B cell (primary cell): ENCODE data around the gene TPRN. TPM values are rescaled to one million over a fixed set of nuclear protein-coding genes. Genes with fewer than 3 reads are reported as not detected.

Source experiments
- ATAC-seq: fragments of 200-7000 bp; cut with Tn5 transposase; one replicate; pipeline ENCODE4 v1.10.0; 2021; ENCODE audit warnings: low read depth, mild to moderate bottlenecking, moderate number of reproducible peaks, moderate library complexity
- CTCF ChIA-PET: fragments of 350-600 bp; sonication (Branson Sonifier 250); formaldehyde crosslinking; loops from one replicate; lab custom pipeline; 2021; ENCODE audit warnings: antibody characterized with exemption, inconsistent platforms; lab: Charles Lee
- POLR2A ChIA-PET: fragments of 350-600 bp; sonication (Branson Sonifier 250); formaldehyde crosslinking; loops from one replicate; lab custom pipeline; 2021; ENCODE audit warnings: antibody characterized with exemption; lab: Charles Lee
- DNase-seq: peaks from one replicate; pipeline ENCODE4 v3.0.0; 2013
- H2AFZ ChIP-seq: 2 replicates; pipeline ENCODE4 v1.6.1; 2012; ENCODE audit warnings: mild to moderate bottlenecking, low read depth, low read length; ENCODE audit not compliant: insufficient read depth, poor library complexity, severe bottlenecking
- H3K27ac ChIP-seq, 2 donors: 1 replicate in 1 of 2; 2 replicates in 1 of 2; pipeline ENCODE4 v1.5.1; 2012 to 2013; ENCODE audit warnings: low read length in 2 of 2, mild to moderate bottlenecking in 2 of 2, moderate library complexity in 1 of 2
- H3K27me3 ChIP-seq, 4 experiments: fragments of 200-600 bp in 1 of 4; sonication (generic) in 1 of 4; replicated peaks in 1 of 4; 1 replicate in 2 of 4; 2 replicates in 2 of 4; pipeline versions ENCODE4 v1.6.1 to v1.7.0; 2013 to 2016; ENCODE audit warnings: low read length in 3 of 4, mild to moderate bottlenecking in 2 of 4, mixed read lengths in 1 of 4, moderate library complexity in 1 of 4; ENCODE audit not compliant: insufficient read depth in 4 of 4, control insufficient read depth in 3 of 4; ENCODE audit errors: control extremely low read depth in 1 of 4
- H3K36me3 ChIP-seq, 2 experiments: replicated peaks in 1 of 2; 1 replicate in 1 of 2; 2 replicates in 1 of 2; pipeline versions ENCODE4 v1.6.1 to v1.7.1; 2013; ENCODE audit warnings: low read length in 1 of 2; ENCODE audit not compliant: insufficient read depth in 2 of 2, control insufficient read depth in 1 of 2; ENCODE audit errors: control extremely low read depth in 1 of 2, extremely low read depth in 1 of 2
- H3K4me1 ChIP-seq, 2 donors: fragments of 200-600 bp in 1 of 2; sonication (generic) in 1 of 2; 1 replicate in 1 of 2; 2 replicates in 1 of 2; pipeline versions ENCODE4 v1.5.1 to v1.6.1; 2013 to 2017; ENCODE audit warnings: low read length in 2 of 2; ENCODE audit not compliant: control insufficient read depth in 2 of 2, insufficient read depth in 2 of 2
- H3K4me2 ChIP-seq: replicated peaks from 2 replicates; pipeline ENCODE3; 2012; ENCODE audit warnings: mild to moderate bottlenecking, low read depth, low read length; ENCODE audit not compliant: poor library complexity, severe bottlenecking
- H3K4me3 ChIP-seq, 5 experiments: fragments of 200-600 bp in 1 of 5; sonication (generic) in 1 of 5; 1 replicate in 3 of 5; 2 replicates in 2 of 5; pipeline versions ENCODE4 v1.5.1 to v1.7.0; 2011 to 2016; ENCODE audit warnings: low read length in 4 of 5, mild to moderate bottlenecking in 4 of 5, low read depth in 2 of 5, control low read depth in 1 of 5, moderate library complexity in 1 of 5; ENCODE audit not compliant: insufficient read depth in 1 of 5; ENCODE audit errors: control extremely low read depth in 1 of 5, extremely low read depth in 1 of 5
- H3K79me2 ChIP-seq: fragments of 200-600 bp; sonication (generic); one replicate; pipeline ENCODE4 v1.6.0; 2016; ENCODE audit warnings: low read length; ENCODE audit not compliant: control insufficient read depth, insufficient read depth
- H3K9ac ChIP-seq: fragments of 200-600 bp; sonication (generic); 2 replicates; pipeline ENCODE4 v1.6.1; 2017; ENCODE audit warnings: mild to moderate bottlenecking, low read length, moderate library complexity
- H3K9me3 ChIP-seq, 3 donors: one replicate each; pipeline versions ENCODE4 v1.6.1 to v1.7.1; 2013; ENCODE audit warnings: low read length in 2 of 3; ENCODE audit not compliant: control insufficient read depth in 2 of 3, insufficient read depth in 1 of 3; ENCODE audit errors: control extremely low read depth in 1 of 3
- H4K20me1 ChIP-seq: 2 replicates; pipeline ENCODE4 v1.6.0; 2012; ENCODE audit warnings: mild to moderate bottlenecking, low read length; ENCODE audit not compliant: insufficient read depth, control insufficient read depth, poor library complexity, severe bottlenecking
- H3K27ac Mint-ChIP-seq: one replicate; pipeline ENCODE4 v1.8.0; 2021; ENCODE audit warnings: mixed read lengths
- H3K27me3 Mint-ChIP-seq: one replicate; pipeline ENCODE4 v1.8.0; 2021; ENCODE audit warnings: mixed read lengths
- H3K4me1 Mint-ChIP-seq: one replicate; pipeline ENCODE4 v1.8.0; 2021; ENCODE audit warnings: mixed read lengths
- H3K4me3 Mint-ChIP-seq: one replicate; pipeline ENCODE4 v1.8.0; 2021; ENCODE audit warnings: mixed read lengths
- H3K9me3 Mint-ChIP-seq: one replicate; pipeline ENCODE4 v1.8.0; 2022; ENCODE audit warnings: mixed read lengths; ENCODE audit not compliant: insufficient read depth
- CTCF ChIP-seq: fragments of 200-600 bp; IDR thresholded peaks from one replicate; pipeline ENCODE4 v1.8.0; 2022; ENCODE audit warnings: antibody characterized with exemption, mild to moderate bottlenecking
- EZH2 ChIP-seq: IDR thresholded peaks from 2 replicates; pipeline ENCODE4 v1.6.1; 2012; ENCODE audit warnings: borderline replicate concordance, low read depth, mild to moderate bottlenecking, moderate library complexity, low read length; ENCODE audit not compliant: insufficient read depth, poor library complexity, severe bottlenecking
- WGBS: methylation state at CpG from one replicate; pipeline ENCODE4 v1.1.5; 2013; ENCODE audit warnings: missing lambda C conversion rate; ENCODE audit not compliant: insufficient coverage; 5-methylcytosine and 5-hydroxymethylcytosine counted together
- intact Hi-C: fragments of 100-400 bp; cut with micrococcal nuclease; formaldehyde crosslinking; loops from one replicate; pipeline ENCODE4 v1.10.0; 2022
- polyA plus RNA-seq: library from polyadenylated mRNA; depleted of rRNA; stranded (reverse); fragments of >200 nt; gene quantifications from 2 replicates; pipeline ENCODE4 v1.2.3, GENCODE V29; 2012
- total RNA-seq, 2 donors: library from RNA; stranded (reverse); fragments of 120-200 nt in 1 of 2; gene quantifications; 1 replicate in 1 of 2; 2 replicates in 1 of 2; pipeline versions ENCODE4 v1.2.3 to v1.2.4, GENCODE V29; 2013 to 2022

TPRN gene
- total and polyA plus RNA-seq, 2 donors (not counting 1 experiment from before 2014, with no cell fraction given), result 5.7 to 16.3 TPM

DNA sequence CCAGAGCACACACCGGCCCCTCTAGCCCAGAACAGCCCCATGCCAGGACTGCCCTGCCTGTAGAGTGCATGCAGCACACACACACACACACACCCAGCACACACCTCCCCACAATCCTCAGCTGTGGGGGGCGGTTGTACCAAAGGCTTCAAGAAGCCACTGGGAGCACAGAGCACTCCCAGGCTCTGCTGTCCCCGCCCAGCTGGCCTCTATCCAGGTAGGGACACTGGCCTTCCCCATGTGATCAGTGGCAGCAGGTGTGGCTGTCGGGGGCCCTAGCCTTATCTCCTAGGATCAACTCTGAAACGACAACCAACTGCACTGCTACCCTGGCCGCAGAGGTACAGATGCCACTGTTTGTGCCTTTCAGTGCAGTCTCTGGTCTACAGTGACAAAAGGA is 14.2 kb downstream of the TPRN start:
- H2AFZ ChIP-seq, result no peak overlapping the region
- ATAC-seq, result no peak
- peak overlapping the region; percentile 95 for H3K4me2 ChIP-seq
- no peak overlapping the region for H3K9ac ChIP-seq
- H3K27me3 ChIP-seq, result no peaks in the 10 kb centered on the region
- ChIA-PET POLR2A (no interaction called here), CTCF (no interaction called here)
- peaks cover 0 to 59% of the 10 kb centered on the region in 2 experiments for H3K36me3 ChIP-seq
- Mint-ChIP-seq H3K4me1 (peaks cover 36% of the 10 kb centered on the region), H3K4me3 (peak overlapping the region; percentile 96), H3K9me3 (no peaks in the 10 kb centered on the region), H3K27ac (no peak overlapping the region), H3K27me3 (no peaks in the 10 kb centered on the region)
- H3K27ac ChIP-seq, result no peak overlapping the region
- intact Hi-C loops, result loop anchor here (5.0 kb wide), 1 partner anchor 59 kb away; no protein-coding TSS in a partner anchor
- H4K20me1 ChIP-seq, result peaks cover 66% of the 10 kb centered on the region
- no peak for TF ChIP-seq CTCF
- no peak for TF ChIP-seq EZH2
- H3K79me2 ChIP-seq, result peaks cover 62% of the 10 kb centered on the region
- WGBS, result 96% methylated on average over 5 of the region's 6 CpGs
- no peak for DNase-seq
- peaks cover 26 to 40% of the 10 kb centered on the region in 2 donors for H3K4me1 ChIP-seq
- no peak overlapping the region for H3K4me3 ChIP-seq
- peaks cover 0 to 3% (median 0%) of the 10 kb centered on the region in 3 donors for H3K9me3 ChIP-seq

DNA sequence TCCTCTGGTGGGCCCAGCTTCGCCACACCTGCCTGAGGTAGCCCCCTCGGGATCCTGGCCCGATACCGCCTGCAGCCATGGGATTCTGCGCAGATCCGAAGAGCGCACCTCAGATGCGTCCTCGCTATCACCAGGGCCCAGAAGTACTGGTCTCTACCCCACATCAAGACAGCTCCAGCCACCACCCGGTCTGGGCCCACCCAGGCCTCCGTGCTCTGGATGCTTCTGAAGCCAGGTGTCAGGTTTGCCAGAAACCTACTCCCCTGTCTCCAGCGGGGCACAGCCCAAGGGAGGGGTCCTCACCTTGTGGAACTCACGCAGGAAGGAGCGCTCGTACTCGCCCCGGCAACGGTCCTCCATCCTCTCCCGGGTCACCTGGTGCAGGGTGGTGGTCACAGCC is 14.6 kb downstream of the TPRN start:
- H3K4me1 Mint-ChIP-seq, result peaks cover 35% of the 10 kb centered on the region
- no peak overlapping the region for H2AFZ ChIP-seq
- DNase-seq, result no peak
- no peak for ATAC-seq
- no peak overlapping the region for H3K9ac ChIP-seq
- H3K9me3 Mint-ChIP-seq, result no peaks in the 10 kb centered on the region
- CTCF ChIA-PET, result no interaction called here
- peaks cover 0 to 3% (median 0%) of the 10 kb centered on the region in 3 donors for H3K9me3 ChIP-seq
- H3K4me1 ChIP-seq, result peaks cover 26 to 40% of the 10 kb centered on the region in 2 donors
- peaks cover 62% of the 10 kb centered on the region for H4K20me1 ChIP-seq
- H3K4me3 ChIP-seq, result no peak overlapping the region
- H3K4me3 Mint-ChIP-seq, result peak overlapping the region; percentile 96
- H3K27me3 ChIP-seq, result no peaks in the 10 kb centered on the region
- H3K27me3 Mint-ChIP-seq, result no peaks in the 10 kb centered on the region
- H3K79me2 ChIP-seq, result peaks cover 57% of the 10 kb centered on the region
- no peak for TF ChIP-seq EZH2
- no peak for TF ChIP-seq CTCF
- intact Hi-C loops, result loop anchor here (5.0 kb wide), 1 partner anchor 59 kb away; no protein-coding TSS in a partner anchor
- no peak overlapping the region for H3K27ac Mint-ChIP-seq
- no peak overlapping the region for H3K27ac ChIP-seq
- H3K4me2 ChIP-seq, result peak overlapping the region; percentile 22
- H3K36me3 ChIP-seq, result peaks cover 0 to 59% of the 10 kb centered on the region in 2 experiments
- POLR2A ChIA-PET, result no interaction called here
- 96% methylated on average over 19 of the region's 19 CpGs for WGBS
